GM21360 (cell line): ENCODE data around the gene PCYT1A.

Experiments used
- ATAC-seq: cut with Tn5 transposase; IDR thresholded peaks from one replicate; pipeline ENCODE4 v1.9.1; 2021; ENCODE audit warnings: mild to moderate bottlenecking, moderate library complexity; ENCODE audit not compliant: unreplicated experiment

Gene PCYT1A

DNA sequence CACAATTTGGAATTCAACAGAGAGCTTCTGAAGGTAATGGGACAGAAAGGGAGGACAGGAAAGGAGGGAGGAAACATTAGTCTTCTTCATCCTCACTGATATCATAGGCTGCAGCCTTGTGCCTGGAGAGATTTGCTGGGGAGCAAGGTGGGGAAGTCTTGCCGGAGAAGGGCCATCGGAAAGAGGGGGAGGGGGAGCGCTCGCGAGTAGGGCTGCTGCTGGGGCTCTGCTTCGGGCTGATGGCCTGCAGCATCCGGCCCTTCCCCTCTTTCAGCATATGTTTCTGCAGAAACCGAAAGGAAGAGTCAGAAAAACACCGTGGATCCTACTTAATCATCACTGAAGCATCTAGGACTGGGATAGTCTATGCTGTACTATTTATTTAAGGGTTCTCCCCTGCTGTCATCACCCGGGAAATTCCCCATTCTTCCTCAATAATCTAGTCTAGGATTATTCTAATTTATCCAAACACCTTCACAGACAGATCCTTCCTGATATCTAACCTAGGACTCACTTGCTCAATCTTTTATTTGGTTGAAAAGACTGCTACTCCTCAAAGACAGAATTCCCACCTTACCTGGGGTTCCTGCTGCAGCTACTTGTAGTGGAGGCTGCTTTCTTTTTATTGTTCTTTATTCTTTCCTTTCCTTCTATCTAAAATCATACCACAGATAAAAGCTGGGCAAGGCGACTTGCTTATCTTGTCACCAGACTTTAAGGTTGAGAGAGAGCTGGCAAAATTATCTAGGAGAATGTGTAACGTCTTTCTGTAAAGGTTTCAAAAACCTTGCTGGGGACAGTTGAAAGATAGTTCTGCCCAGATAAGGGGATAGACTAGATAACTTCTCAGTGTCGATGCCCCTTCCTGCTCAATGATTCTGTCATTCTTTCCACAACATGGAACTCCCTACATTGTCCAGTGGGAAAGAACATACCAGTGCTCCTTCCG, 48.6 kb downstream of the PCYT1A start:
- ATAC-seq, result no peak

DNA sequence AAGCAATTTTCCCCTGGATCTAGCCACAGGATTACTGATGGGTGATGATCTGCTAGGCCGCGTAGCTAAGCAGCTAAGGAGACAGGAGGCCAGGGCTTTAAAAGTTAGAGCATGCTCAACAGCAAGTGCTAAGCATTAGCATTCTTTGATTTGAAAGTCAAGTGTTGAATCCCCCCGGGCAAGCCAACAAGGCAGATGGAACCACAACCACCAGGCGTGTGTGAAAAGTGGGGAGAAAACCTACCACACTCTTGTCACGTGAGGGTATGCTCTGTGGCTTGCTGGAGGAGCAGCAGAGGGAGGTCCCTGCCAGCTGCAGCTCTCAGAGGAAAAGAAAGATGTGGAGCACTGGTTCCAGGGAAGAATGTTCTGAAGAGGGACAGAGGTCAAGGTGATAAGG, 50.3 kb downstream of the PCYT1A start:
- no peak for ATAC-seq

DNA sequence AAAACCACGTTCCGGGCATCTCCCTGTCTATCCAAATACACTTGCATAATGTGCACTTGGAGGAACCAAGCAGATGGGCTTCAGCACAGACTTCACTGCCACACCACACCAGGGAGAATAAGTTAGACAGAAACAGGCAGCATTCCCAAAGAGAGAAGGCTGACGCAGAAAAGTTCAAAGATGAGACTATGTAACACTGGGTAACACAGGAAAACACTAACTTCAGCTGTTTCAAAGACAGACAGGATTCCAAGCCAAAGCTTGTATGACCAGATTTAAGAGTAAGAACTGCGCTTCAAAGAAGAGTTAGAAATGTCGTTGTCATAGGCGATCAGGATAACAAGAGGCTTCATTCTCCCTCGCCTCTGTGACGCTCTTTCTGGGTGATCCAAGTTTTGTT, 51.3 kb downstream of the PCYT1A start:
- ATAC-seq, result no peak

DNA sequence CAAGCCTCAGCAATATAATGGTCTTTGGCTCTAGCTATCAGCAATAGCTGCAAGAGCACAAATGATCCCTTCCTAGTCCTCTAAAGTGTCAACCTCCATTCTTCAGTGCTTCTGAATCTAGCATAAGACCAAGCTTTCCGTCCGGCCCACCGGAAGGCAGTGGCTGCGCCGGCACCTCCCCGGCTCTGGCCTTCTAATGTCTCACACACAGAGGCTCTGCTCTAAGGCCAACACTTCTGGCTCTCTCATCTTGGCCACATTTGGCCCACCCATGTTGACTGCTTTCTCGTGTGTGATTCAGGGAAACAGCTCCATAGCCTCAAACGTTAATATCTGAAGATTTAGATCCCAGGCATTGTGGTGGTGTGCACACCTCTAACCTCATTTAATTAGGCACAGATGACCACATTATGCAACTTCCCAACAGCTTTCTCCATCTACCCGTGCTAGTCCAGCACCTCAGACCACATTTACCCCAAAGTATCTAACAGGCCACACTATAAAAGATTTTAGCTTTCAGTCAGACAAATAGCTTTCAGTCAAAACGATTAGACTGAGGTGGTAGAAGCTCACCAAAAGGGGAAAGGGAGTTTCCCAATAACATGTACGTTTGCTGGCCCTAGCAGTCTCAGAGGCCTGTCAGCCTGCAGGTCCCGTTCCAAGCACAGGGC, 51.9 kb downstream of the PCYT1A start:
- ATAC-seq, result no peak

DNA sequence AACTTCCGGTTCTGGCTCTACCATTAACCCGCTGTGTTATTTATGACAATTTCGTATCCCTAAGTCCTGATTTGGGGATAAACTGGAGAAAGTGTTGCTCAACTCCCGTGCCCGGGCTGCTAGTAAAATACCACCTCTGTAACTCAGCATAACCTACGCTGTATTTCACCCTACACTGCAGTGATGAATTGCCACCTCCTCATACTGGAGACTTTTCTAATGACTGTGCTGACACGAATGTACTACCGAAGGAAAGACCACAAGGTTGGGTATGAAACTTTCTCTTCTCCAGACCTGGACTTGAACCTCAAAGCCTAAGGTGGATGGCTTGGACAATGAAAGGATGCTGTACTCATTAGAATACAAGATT, 54.7 kb downstream of the PCYT1A start:
- ATAC-seq, result no peak

DNA sequence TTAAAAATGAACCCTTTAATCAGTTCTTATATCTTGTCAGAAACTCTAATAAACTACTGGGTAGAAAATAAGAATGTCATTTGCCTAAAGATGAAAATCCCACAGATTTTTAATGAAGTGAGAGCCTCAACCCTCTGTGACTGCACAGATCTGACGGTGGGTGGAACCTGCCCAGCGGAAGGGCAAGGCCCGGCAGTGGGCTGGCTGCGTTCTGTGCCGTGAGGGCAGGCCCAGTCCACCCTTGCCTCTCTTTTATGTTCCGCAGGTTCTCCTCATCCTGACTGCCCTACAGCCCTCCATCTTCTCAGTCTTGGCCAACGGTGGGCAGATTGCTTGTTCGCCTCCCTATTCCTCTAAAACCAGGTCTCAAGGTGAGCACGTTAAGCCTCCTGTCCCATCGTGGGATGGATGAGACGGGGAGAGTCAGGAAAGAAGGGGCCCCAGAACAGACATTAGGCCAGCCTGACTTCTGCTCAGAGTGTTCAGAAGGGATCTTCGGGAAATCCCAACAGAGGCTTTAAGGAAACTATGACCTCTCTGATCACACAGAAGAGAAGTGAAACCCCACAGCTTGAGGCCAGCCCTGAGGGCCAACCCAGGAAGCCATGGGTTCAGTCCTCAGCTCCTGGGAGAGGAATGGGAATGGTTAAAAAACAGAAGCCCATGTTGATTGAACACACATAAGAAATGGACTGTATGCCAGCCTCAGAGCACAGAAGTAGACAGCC, 55.2 kb downstream of the PCYT1A start:
- no peak for ATAC-seq

DNA sequence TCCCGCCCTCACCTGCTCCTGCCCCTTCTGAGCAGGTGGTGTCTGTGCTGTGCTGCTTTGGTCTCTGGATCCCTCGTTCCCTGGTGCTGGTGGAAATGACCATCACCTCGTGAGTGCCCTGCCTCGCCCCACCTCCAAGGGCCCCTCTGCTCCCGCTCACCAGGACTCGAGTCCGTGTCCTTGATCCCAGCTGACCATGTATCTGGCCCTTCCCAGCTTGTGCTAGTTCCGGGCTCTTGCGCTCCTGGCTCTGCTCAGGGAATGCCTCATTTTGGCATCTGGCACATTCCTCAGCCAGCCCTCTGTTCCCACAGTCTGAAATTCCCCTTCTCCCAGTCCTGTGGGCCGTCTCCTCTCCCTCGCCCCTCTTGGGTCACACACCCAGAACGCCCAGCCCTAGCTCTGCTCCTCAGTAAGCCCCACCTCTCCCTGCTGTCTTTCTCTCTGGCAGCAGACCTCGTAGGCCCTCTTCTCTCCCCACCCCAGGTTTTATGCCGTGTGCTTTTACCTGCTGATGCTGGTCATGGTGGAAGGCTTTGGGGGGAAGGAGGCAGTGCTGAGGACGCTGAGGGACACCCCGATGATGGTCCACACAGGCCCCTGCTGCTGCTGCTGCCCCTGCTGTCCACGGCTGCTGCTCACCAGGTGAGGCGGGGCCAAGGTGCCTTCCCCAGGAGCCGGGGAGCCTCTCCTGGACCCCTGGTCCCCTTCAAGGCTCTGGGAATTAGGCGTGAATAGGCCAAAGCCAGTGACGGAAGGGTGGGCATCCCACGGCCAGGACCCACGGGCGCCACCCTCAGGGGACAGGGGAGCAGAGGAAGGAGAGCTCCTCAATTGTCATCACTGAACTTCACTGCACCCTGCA, 59.7 kb downstream of the PCYT1A start:
- no peak for ATAC-seq

DNA sequence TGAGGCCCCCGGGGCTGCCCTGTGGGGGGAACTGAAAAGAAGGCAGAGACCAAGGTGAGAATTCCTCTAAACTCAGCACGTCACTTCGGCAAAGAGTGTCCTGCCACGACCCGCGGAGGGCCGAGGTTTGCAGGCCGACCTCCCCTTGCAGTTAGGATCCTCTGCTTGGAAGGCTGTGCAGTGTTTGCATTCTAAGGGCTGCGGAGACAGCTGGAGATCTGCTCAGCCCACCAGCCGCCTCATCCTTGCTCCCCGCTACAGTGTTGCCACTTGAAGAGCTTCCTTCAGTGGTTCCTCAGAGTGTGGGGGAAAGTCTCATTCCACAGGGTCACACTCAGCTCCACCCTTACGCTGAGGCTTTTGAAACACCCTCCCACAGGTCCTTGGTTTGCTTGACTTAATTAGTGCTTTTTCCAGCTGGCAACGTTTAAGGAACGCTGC, 60.4 kb downstream of the PCYT1A start:
- no peak for ATAC-seq

DNA sequence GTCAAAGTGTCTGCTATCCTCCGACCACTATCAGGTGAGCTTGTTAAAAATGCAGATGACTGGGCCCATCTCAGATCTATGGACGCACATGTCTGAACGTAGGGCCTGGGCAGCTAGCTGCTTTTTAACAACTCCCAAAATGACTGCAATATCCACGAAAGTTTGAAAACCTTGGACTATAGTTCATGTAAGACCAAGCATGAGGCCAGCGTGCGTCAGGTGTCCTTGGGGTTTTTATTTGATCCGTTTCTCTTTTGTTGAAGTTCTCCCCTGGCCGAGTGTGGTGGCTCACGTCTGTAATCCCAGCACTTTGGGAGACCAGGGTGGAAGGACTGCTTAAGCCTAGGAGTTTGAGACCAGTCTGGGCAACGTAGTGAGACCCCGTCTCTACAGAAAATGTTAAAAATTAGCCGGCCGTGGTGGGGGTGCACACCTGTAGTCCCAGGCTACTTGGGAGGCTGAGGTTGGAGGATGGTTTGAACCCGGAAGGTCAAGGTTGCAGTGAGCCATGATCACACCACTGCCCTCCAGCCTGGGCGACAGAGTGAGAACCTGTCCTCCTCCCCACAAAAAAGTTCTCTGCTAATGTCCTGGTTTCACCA, 61.7 kb downstream of the PCYT1A start:
- no peak for ATAC-seq

DNA sequence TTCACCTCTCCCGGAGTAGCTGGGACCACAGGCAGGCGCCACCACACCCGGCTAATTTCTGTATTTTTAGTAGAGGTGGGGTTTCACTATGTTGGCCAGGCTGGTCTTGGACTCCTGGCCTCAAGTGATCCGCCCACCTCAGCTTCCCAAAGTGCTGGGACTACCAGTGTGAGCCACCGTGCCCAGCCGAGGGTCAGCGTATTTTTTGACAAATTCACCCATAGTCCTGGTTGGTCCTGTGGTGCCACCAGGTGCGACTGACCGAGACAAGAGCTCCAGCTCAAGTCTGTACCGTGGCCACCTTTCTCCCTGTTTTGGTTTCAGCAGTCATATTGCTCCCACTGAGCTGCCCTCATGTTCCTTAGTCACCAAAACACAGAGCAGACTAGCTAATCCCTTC, 62.4 kb downstream of the PCYT1A start:
- ATAC-seq, result no peak

DNA sequence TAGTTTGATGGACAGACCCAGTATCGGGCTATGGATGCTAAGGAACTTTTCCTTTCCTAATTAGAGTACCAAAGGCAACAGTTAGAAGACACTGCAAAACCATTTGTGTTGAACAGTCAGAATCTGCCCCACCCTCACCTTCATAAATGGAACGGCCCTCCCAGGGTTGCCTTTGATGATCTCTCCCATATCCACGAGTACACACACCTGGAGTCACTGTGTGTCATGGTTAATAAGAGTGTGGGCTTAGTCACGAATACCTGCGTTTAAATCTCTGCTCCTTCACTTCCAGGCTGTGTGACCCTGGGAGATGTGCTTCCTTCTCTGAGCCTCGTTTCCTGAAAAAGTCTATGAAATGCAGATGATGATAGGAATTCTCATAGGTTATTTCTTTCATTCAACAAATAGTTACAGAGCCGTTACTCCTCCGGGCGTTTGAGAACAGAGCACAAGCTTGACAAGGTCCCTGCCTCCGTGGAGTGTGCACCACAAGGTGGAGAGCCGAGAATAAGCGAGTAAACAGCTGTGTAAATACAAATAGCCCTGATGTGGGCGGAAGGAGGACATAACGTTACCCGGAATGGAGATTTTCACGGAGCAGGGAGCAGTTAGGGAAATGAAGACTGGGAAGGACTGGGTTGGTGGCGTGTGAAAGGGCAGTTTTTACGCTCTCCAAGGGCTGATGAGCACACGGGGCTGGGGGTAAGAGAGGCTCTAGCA, 64.5 kb downstream of the PCYT1A start:
- ATAC-seq, result no peak

DNA sequence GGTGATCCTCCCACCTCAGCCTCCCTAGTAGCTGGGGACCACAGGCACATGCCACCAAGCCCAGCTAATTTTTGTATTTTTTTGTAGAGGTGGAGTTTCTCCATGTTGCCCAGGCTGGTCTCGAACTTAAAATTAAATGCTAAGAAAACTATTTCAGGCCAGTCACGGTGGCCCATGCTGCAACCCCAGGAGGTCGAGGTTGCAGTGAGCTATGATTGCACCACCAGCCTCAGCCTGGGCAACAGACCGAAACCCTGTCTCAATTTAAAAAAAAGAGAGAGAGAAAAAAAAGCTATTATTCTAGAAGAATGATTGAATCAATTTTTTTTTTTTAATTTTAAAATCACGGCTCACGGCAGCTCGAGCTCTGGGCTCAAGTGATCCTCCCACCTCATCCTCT, 66.5 kb downstream of the PCYT1A start:
- ATAC-seq, result no peak

DNA sequence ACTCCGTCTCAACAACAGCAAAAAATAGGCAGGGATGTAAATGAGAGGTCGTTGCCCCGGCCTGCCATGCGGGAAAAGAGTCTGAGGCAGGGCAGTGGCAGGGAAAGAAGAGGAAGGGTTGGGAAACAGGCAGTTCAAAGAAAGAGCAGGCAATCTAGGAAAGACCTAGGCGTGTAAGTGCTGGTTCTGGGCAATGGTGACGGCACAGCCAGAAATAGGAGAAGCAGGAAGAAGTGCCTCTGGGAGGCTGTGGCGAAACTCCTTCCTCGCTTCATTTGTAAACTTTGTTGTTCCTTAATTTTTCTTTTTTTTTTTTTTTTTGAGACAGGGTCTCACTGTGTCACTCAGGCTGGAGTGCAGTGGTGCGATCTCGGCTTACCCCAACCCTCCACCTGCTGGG, 66.9 kb downstream of the PCYT1A start:
- ATAC-seq, result no peak

DNA sequence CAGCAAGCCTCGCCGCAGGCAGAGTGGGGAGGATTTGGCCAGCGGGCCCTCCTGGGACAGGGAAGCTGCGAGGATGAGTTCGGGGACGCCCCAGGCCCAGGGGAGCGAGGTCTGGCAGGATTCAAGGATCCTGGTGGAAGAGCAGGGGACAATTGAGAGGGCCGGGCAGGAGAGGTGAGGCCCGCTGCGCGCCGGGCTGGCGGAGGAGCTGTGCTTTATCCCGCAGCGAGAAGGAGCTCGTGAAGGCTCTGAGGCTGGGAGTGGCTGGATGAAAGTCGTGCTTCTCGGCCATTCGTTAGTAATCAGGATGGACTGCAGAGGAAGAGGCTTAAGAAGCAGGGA, 67.6 kb downstream of the PCYT1A start:
- no peak for ATAC-seq

DNA sequence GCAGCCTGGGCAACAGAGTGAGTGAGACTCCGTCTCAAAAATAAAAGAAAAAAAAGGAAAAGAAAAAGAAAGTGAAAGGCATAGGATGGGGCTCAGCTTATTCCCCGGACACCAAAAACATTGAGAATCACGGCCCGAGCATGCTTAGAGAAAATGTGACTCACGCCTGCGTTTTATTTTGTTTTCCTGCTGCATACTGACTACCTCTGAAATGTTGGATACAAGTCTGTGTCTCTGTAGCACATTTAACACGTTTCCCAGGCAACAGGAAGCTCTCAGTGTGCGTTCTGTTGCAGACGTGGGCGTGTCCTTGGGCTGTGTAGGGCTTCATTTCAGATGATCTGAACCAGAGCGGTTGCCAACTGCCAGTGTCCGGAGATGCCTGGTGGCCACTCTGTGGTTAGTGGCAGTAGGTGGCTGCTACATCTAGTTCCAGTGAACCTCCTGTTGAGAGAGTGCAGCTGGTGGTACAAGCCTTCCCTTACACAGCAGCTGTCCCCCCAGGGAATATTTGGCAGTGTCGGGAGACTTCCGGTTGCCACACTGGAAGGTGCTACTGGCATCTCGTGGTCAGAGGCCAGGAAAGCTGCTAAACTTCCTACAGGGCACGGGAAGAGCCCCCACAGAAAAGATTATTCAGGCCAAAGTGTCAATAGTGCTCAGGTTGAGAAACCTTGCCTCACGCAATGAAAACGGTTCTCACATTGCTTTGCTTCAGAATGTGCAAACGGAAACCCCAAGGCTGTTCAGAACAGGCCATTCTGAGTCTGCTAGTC, 68.1 kb downstream of the PCYT1A start:
- no peak for ATAC-seq

DNA sequence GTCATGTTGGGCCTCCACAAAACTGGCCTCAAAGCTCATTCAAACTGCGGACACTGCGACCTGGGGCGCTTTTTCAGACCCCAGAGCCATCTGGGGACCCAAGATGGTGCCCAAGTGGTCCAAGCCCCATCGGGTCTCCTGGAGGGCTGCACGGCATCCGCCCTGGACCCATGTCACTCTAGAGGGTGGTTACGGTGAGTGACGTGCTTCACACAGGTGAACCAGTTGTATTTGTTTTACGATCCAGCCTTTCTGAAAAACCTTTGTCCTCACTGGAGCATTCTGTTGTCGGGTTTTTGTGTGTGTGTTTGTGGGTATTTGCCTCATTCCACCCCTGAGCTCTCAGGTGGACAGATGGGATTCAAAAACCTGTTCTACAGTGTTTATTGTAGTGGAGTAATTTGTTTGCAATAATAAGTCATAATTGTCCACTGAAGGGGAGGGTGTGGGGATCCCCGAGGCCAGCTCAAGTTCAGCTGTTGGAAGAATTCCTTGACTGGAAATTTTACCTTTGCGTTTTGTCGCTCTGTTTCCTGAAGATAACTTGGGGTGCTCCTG, 69.3 kb downstream of the PCYT1A start:
- ATAC-seq, result no peak

DNA sequence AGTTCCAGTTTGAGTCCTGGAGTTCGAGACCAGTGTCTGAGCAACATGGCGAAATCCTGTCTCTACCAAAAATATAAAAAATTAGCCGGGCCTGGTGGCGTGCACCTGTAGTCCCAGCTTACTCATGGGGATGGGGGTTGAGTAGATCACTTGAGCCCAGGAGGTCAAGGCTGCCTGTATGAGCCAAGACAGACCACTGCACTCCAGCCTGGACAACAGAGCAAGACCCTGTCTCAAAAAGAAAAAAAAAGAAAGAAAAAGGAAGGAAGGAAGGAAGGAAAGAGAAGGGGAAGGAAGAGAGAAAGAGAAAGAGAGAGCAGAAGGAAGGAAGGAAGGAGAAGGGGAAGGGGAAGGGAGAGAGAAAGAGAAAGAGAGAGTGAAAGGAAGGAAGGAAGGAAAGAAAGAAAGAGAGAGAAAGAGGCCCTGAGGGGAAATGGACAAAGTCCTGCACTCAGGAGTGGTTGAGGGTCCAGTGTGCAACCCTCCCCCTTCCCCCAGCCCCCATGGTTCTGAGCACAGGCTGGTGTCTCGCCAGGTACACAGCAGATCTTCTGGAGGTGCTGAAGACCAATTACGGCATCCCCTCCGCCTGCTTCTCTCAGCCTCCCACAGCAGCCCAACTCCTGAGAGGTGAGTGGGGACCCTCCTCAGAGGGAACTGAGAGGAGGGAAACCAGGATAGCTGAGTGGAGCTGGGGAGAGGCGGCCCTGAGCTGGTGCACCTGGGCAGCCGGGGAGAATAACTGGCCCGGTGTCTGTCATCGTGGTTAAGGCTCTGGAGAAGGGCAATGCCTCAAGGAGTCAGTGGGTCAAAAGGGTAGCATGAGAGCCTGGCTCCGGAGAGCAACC, 70.0 kb downstream of the PCYT1A start:
- no peak for ATAC-seq

DNA sequence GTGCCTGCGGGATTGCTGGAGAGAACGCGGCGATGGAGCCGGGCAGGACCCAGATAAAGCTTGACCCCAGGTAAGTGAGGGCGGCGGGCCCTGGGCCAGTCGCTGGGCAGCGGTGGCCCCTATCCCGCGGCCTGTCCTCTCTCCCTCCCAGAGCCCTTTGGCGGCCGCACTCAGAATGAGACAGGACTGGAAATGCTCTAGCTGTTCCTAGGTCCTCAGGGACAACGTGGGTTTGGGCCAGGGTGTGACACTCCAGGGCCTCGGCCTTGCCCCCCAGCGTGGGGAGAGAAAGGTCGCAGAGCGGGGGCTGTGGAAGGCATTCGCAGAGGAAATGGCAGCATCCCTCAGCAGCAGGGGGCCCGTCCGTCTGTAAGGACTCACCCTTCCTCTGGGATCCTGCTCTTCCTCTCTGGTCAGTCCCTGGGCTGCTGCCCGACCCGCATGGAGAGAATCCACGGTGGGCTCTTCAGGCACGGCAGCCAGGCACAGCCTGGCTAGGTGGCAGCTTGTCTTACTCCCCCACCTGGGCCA, 70.8 kb downstream of the PCYT1A start:
- no peak for ATAC-seq
